HEK293 (cell line): ENCODE data around the gene NRSN2.

Experiments
- GLIS1 ChIP-seq: fragments of 450-650 bp; formaldehyde crosslinking; IDR thresholded peaks from 2 replicates; pipeline ENCODE4 v1.5.1; 2016; ENCODE audit warnings: missing biosample characterization, missing genetic modification characterization
- HIC1 ChIP-seq: fragments of 450-650 bp; formaldehyde crosslinking; IDR thresholded peaks from 2 replicates; pipeline ENCODE4 v1.5.1; 2016; ENCODE audit warnings: missing biosample characterization, missing genetic modification characterization
- HOXA7 ChIP-seq: sonication (generic); formaldehyde crosslinking; IDR thresholded peaks from 2 replicates; pipeline ENCODE4 v1.8.1; 2022; ENCODE audit warnings: missing genetic modification reagents, borderline replicate concordance
- KLF16 ChIP-seq: fragments of 450-650 bp; formaldehyde crosslinking; IDR thresholded peaks from 2 replicates; pipeline ENCODE4 v1.5.1; 2017; ENCODE audit warnings: missing biosample characterization, missing genetic modification characterization
- KLF17 ChIP-seq: fragments of 450-650 bp; formaldehyde crosslinking; IDR thresholded peaks from 2 replicates; pipeline ENCODE4 v1.5.1; 2016; ENCODE audit warnings: missing biosample characterization, missing genetic modification characterization
- KLF8 ChIP-seq: fragments of 450-650 bp; formaldehyde crosslinking; IDR thresholded peaks from 2 replicates; pipeline ENCODE4 v1.5.1; 2016; ENCODE audit warnings: missing biosample characterization, missing genetic modification characterization
- KLF9 ChIP-seq: fragments of 450-650 bp; formaldehyde crosslinking; IDR thresholded peaks from 2 replicates; pipeline ENCODE4 v1.5.1; 2016; ENCODE audit warnings: missing biosample characterization, missing genetic modification characterization, low read depth
- SALL2 ChIP-seq: fragments of 450-650 bp; formaldehyde crosslinking; IDR thresholded peaks from 2 replicates; pipeline ENCODE4 v1.5.0; 2017; ENCODE audit warnings: missing biosample characterization, mild to moderate bottlenecking, missing genetic modification characterization, borderline replicate concordance
- SCRT1 ChIP-seq: fragments of 450-650 bp; formaldehyde crosslinking; IDR thresholded peaks from 2 replicates; pipeline ENCODE4 v1.5.1; 2016; ENCODE audit warnings: missing biosample characterization, missing genetic modification characterization, borderline replicate concordance
- SP2 ChIP-seq: fragments of 450-650 bp; formaldehyde crosslinking; IDR thresholded peaks from 2 replicates; pipeline ENCODE4 v1.5.1; 2016; ENCODE audit warnings: missing biosample characterization, missing genetic modification characterization
- SP7 ChIP-seq: fragments of 450-650 bp; formaldehyde crosslinking; IDR thresholded peaks from 2 replicates; pipeline ENCODE4 v1.5.1; 2016; ENCODE audit warnings: missing biosample characterization, missing genetic modification characterization
- ZBTB20 ChIP-seq: fragments of 450-650 bp; formaldehyde crosslinking; IDR thresholded peaks from 2 replicates; pipeline ENCODE4 v1.5.1; 2016; ENCODE audit warnings: missing biosample characterization, missing genetic modification characterization
- ZBTB7A ChIP-seq: fragments of 450-650 bp; formaldehyde crosslinking; IDR thresholded peaks from 2 replicates; pipeline ENCODE4 v1.5.1; 2016; ENCODE audit warnings: low read depth, missing biosample characterization, missing genetic modification characterization
- ZBTB8A ChIP-seq: fragments of 450-650 bp; formaldehyde crosslinking; IDR thresholded peaks from 2 replicates; pipeline ENCODE4 v1.5.1; 2016; ENCODE audit warnings: missing biosample characterization, missing genetic modification characterization
- ZNF280D ChIP-seq: fragments of 450-650 bp; formaldehyde crosslinking; IDR thresholded peaks from 2 replicates; pipeline ENCODE4 v1.5.1; 2016; ENCODE audit warnings: missing biosample characterization, missing genetic modification characterization
- ZNF302 ChIP-seq: fragments of 450-650 bp; formaldehyde crosslinking; IDR thresholded peaks from 2 replicates; pipeline ENCODE4 v1.5.1; 2016; ENCODE audit warnings: missing biosample characterization, missing genetic modification characterization, low read depth
- ZNF324 ChIP-seq: fragments of 450-650 bp; formaldehyde crosslinking; IDR thresholded peaks from 2 replicates; pipeline ENCODE4 v1.5.1; 2016; ENCODE audit warnings: missing biosample characterization, missing genetic modification characterization
- ZNF37A ChIP-seq: fragments of 450-650 bp; IDR thresholded peaks from 2 replicates; pipeline ENCODE4 v1.5.1; 2018; ENCODE audit warnings: missing biosample characterization, missing genetic modification characterization
- ZNF433 ChIP-seq: fragments of 450-650 bp; formaldehyde crosslinking; IDR thresholded peaks from 2 replicates; pipeline ENCODE4 v1.5.1; 2016; ENCODE audit warnings: missing biosample characterization, missing genetic modification characterization, low read depth
- ZNF449 ChIP-seq: fragments of 450-650 bp; formaldehyde crosslinking; IDR thresholded peaks from 2 replicates; pipeline ENCODE4 v1.5.1; 2017; ENCODE audit warnings: missing biosample characterization, mild to moderate bottlenecking, missing genetic modification characterization, moderate library complexity
- ZNF488 ChIP-seq: fragments of 450-650 bp; formaldehyde crosslinking; IDR thresholded peaks from 2 replicates; pipeline ENCODE4 v1.5.1; 2016; ENCODE audit warnings: missing biosample characterization, missing genetic modification characterization
- ZNF510 ChIP-seq: fragments of 450-650 bp; formaldehyde crosslinking; IDR thresholded peaks from 2 replicates; pipeline ENCODE4 v1.5.1; 2018; ENCODE audit warnings: mild to moderate bottlenecking, missing genetic modification characterization, missing biosample characterization; ENCODE audit not compliant: insufficient replicate concordance
- ZNF514 ChIP-seq: fragments of 450-650 bp; formaldehyde crosslinking; IDR thresholded peaks from 2 replicates; pipeline ENCODE4 v1.5.1; 2016; ENCODE audit warnings: missing biosample characterization, missing genetic modification characterization
- ZNF544 ChIP-seq: fragments of 450-650 bp; formaldehyde crosslinking; IDR thresholded peaks from 2 replicates; pipeline ENCODE4 v1.5.0; 2017; ENCODE audit warnings: missing biosample characterization, missing genetic modification characterization
- ZNF623 ChIP-seq: fragments of 450-650 bp; formaldehyde crosslinking; IDR thresholded peaks from 2 replicates; pipeline ENCODE4 v1.5.1; 2016; ENCODE audit warnings: missing biosample characterization, missing genetic modification characterization
- ZNF654 ChIP-seq: fragments of 450-650 bp; formaldehyde crosslinking; IDR thresholded peaks from 2 replicates; pipeline ENCODE4 v1.5.1; 2016; ENCODE audit warnings: low read depth, missing biosample characterization, missing genetic modification characterization
- ZNF776 ChIP-seq: fragments of 450-650 bp; formaldehyde crosslinking; IDR thresholded peaks from 2 replicates; pipeline ENCODE4 v1.5.0; 2017; ENCODE audit warnings: missing biosample characterization, missing genetic modification characterization, borderline replicate concordance
- ZNF777 ChIP-seq: fragments of 450-650 bp; formaldehyde crosslinking; IDR thresholded peaks from 2 replicates; pipeline ENCODE4 v1.5.1; 2017; ENCODE audit warnings: missing biosample characterization, missing genetic modification characterization, borderline replicate concordance
- ZSCAN30 ChIP-seq: fragments of 450-650 bp; IDR thresholded peaks from 2 replicates; pipeline ENCODE4 v1.5.1; 2018; ENCODE audit warnings: missing biosample characterization, mild to moderate bottlenecking, missing genetic modification characterization, moderate library complexity
- ZSCAN4 ChIP-seq: fragments of 450-650 bp; formaldehyde crosslinking; IDR thresholded peaks from 2 replicates; pipeline ENCODE4 v1.5.1; 2017; ENCODE audit warnings: missing biosample characterization, missing genetic modification characterization

NRSN2 gene

GRCh38 chr20:297925-298775 lies 48.8 kb upstream of the NRSN2 start (continued):
- TF ChIP-seq ZSCAN4 (tag by site-specific recombination): no peak
- TF ChIP-seq KLF16: no peak
- TF ChIP-seq ZNF449 (tag by site-specific recombination): no peak
- TF ChIP-seq ZNF777: peak; percentile 66; the same call in 1 of the 2 replicates
- no peak for TF ChIP-seq ZNF623 (tag by site-specific recombination)
- peak; percentile 20; the same call in 1 of the 2 replicates for TF ChIP-seq SP7
- TF ChIP-seq KLF9 (tag by site-specific recombination): peak; percentile 79
- no peak for TF ChIP-seq HOXA7 (CRISPR knock-in tag)
- TF ChIP-seq GLIS1 (tag by site-specific recombination): no peak
- TF ChIP-seq ZNF488 (tag by site-specific recombination): no peak
- TF ChIP-seq ZNF433 (tag by site-specific recombination): no peak
- no peak for TF ChIP-seq ZNF776 (tag by site-specific recombination)
- no peak for TF ChIP-seq ZNF280D
- no peak for TF ChIP-seq SALL2 (tag by site-specific recombination)
- TF ChIP-seq SCRT1 (tag by site-specific recombination): no peak
- no peak for TF ChIP-seq ZNF510 (tag by site-specific recombination)
- TF ChIP-seq ZBTB7A (tag by site-specific recombination): no peak
- TF ChIP-seq SP2 (tag by site-specific recombination): peak; percentile 38; the same call in 1 of the 2 replicates
- peak; percentile 84 for TF ChIP-seq HIC1 (tag by site-specific recombination)
- no peak for TF ChIP-seq ZNF654 (tag by site-specific recombination)
- peak; percentile 69 for TF ChIP-seq ZBTB8A (tag by site-specific recombination)
- peak; percentile 86 for TF ChIP-seq ZBTB20 (tag by site-specific recombination)
- TF ChIP-seq ZNF302 (tag by site-specific recombination): no peak
- peak; percentile 19; the same call in 1 of the 2 replicates for TF ChIP-seq KLF17 (tag by site-specific recombination)
- no peak; the same call in 1 of the 2 replicates for TF ChIP-seq KLF8 (tag by site-specific recombination)
- TF ChIP-seq ZNF514 (tag by site-specific recombination): no peak
- no peak; the same call in 1 of the 2 replicates for TF ChIP-seq ZSCAN30 (tag by site-specific recombination)
- no peak for TF ChIP-seq ZNF37A (tag by site-specific recombination)
- no peak for TF ChIP-seq ZNF544 (tag by site-specific recombination)
- no peak for TF ChIP-seq ZNF324 (tag by site-specific recombination)
